H9 (cell line): ENCODE measurements around the gene GXYLT2. TPM values are rescaled to one million over a fixed set of nuclear protein-coding genes. Genes with fewer than 3 reads are reported as not detected.

Experiments used
- DNase-seq: peaks from one replicate; pipeline ENCODE4 v3.0.0-alpha.2; 2017
- H2AFZ ChIP-seq: one replicate; pipeline ENCODE4 v1.6.1; 2013; ENCODE audit warnings: mild to moderate bottlenecking, low read length, control low read depth, moderate library complexity
- H2AK5ac ChIP-seq: 2 replicates; pipeline ENCODE4 v1.6.1; 2013; ENCODE audit warnings: low read length, control low read depth, mixed read lengths; ENCODE audit not compliant: insufficient read length
- H2BK120ac ChIP-seq: one replicate; pipeline ENCODE4 v1.6.1; 2013; ENCODE audit warnings: low read depth, mild to moderate bottlenecking, low read length, control low read depth, inconsistent platforms; ENCODE audit not compliant: poor library complexity, severe bottlenecking
- H2BK12ac ChIP-seq: 2 replicates; pipeline ENCODE4 v1.6.1; 2013; ENCODE audit warnings: low read length, control low read depth, mixed read lengths, low read depth; ENCODE audit not compliant: insufficient read length
- H2BK15ac ChIP-seq: 2 replicates; pipeline ENCODE4 v1.6.1; 2013; ENCODE audit warnings: low read depth, low read length, control low read depth
- H2BK20ac ChIP-seq: one replicate; pipeline ENCODE4 v1.6.1; 2013; ENCODE audit warnings: low read depth, mild to moderate bottlenecking, low read length, control low read depth, inconsistent platforms; ENCODE audit not compliant: poor library complexity, severe bottlenecking
- H2BK5ac ChIP-seq: 2 replicates; pipeline ENCODE4 v1.6.1; 2013; ENCODE audit warnings: low read length, control low read depth, mixed read lengths; ENCODE audit not compliant: insufficient read length
- H3K14ac ChIP-seq: 2 replicates; pipeline ENCODE4 v1.6.1; 2013; ENCODE audit warnings: low read length, control low read depth; ENCODE audit not compliant: insufficient read depth
- H3K18ac ChIP-seq: 2 replicates; pipeline ENCODE4 v1.6.1; 2013; ENCODE audit warnings: low read depth, mild to moderate bottlenecking, mixed read lengths, low read length, control low read depth; ENCODE audit not compliant: insufficient read length
- H3K23ac ChIP-seq: 2 replicates; pipeline ENCODE4 v1.6.1; 2013; ENCODE audit warnings: low read length, control low read depth, mixed read lengths, low read depth; ENCODE audit not compliant: insufficient read length
- H3K23me2 ChIP-seq: 2 replicates; pipeline ENCODE4 v1.6.1; 2013; ENCODE audit warnings: low read depth, mild to moderate bottlenecking, mixed read lengths, low read length, control low read depth; ENCODE audit not compliant: insufficient read length, poor library complexity, severe bottlenecking
- H3K27ac ChIP-seq: 2 replicates; pipeline ENCODE4 v1.5.1; 2013; ENCODE audit warnings: low read length, control low read depth, mixed read lengths, low read depth; ENCODE audit not compliant: insufficient read length
- H3K27me3 ChIP-seq: 2 replicates; pipeline ENCODE4 v1.6.1; 2013; ENCODE audit warnings: low read length, control low read depth, inconsistent platforms; ENCODE audit not compliant: insufficient read depth
- H3K4ac ChIP-seq: 2 replicates; pipeline ENCODE4 v1.6.1; 2013; ENCODE audit warnings: low read depth, mild to moderate bottlenecking, control low read depth, inconsistent platforms, low read length, moderate library complexity
- H3K4me1 ChIP-seq: 2 replicates; pipeline ENCODE4 v1.6.1; 2013; ENCODE audit warnings: low read length, control low read depth, inconsistent platforms; ENCODE audit not compliant: insufficient read depth
- H3K4me2 ChIP-seq: 2 replicates; pipeline ENCODE4 v1.6.1; 2013; ENCODE audit warnings: low read length, control low read depth, mixed read lengths; ENCODE audit not compliant: insufficient read length, insufficient read depth
- H3K56ac ChIP-seq: 2 replicates; pipeline ENCODE4 v1.6.1; 2013; ENCODE audit warnings: low read depth, mild to moderate bottlenecking, mixed read lengths, low read length, control low read depth; ENCODE audit not compliant: insufficient read length
- H3K79me1 ChIP-seq: 2 replicates; pipeline ENCODE4 v1.6.1; 2013; ENCODE audit warnings: low read depth, mild to moderate bottlenecking, moderate library complexity, low read length, control low read depth, inconsistent platforms; ENCODE audit not compliant: insufficient read depth, poor library complexity, severe bottlenecking
- H3K79me2 ChIP-seq: 2 replicates; pipeline ENCODE4 v1.6.1; 2013; ENCODE audit warnings: low read length, control low read depth, inconsistent platforms; ENCODE audit not compliant: insufficient read depth
- H3K9ac ChIP-seq: 2 replicates; pipeline ENCODE4 v1.6.1; 2013; ENCODE audit warnings: low read length, control low read depth, mixed read lengths; ENCODE audit not compliant: insufficient read length; ENCODE audit errors: extremely low read depth
- H3K9me3 ChIP-seq: one replicate; pipeline ENCODE4 v1.6.1; 2013; ENCODE audit warnings: low read depth, low read length, inconsistent platforms; ENCODE audit not compliant: control insufficient read depth
- H3T11ph ChIP-seq: one replicate; pipeline ENCODE4 v1.6.1; 2013; ENCODE audit warnings: mild to moderate bottlenecking, low read length, control low read depth, inconsistent platforms
- H4K20me1 ChIP-seq: one replicate; pipeline ENCODE4 v1.6.1; 2013; ENCODE audit not compliant: control insufficient read depth, insufficient read length, insufficient read depth
- H4K5ac ChIP-seq: 2 replicates; pipeline ENCODE4 v1.6.1; 2013; ENCODE audit warnings: low read depth, mild to moderate bottlenecking, mixed read lengths, low read length, control low read depth; ENCODE audit not compliant: insufficient read length
- H4K8ac ChIP-seq: replicated peaks from 2 replicates; pipeline ENCODE4 v1.6.1; 2013; ENCODE audit warnings: low read length, control low read depth, mixed read lengths, low read depth; ENCODE audit not compliant: insufficient read length
- H4K91ac ChIP-seq: 2 replicates; pipeline ENCODE4 v1.6.1; 2013; ENCODE audit warnings: low read depth, mild to moderate bottlenecking, moderate library complexity, mixed read lengths, low read length, control low read depth; ENCODE audit not compliant: insufficient read length
- H3K27ac Mint-ChIP-seq, 3 experiments: 2 replicates in 2 of 3; 3 replicates in 1 of 3; pipeline ENCODE4 v1.8.0; 2020 to 2021; ENCODE audit warnings: mixed read lengths in 3 of 3, mild to moderate bottlenecking in 1 of 3, moderate library complexity in 1 of 3
- H3K27me3 Mint-ChIP-seq: 2 replicates; pipeline ENCODE4 v1.8.0; 2021; ENCODE audit warnings: low read depth, mild to moderate bottlenecking, moderate library complexity, mixed read lengths
- H3K36me3 Mint-ChIP-seq, 3 experiments: 2 replicates in 2 of 3; 3 replicates in 1 of 3; pipeline ENCODE4 v1.8.0; 2020 to 2021; ENCODE audit warnings: low read depth in 3 of 3, mixed read lengths in 3 of 3; ENCODE audit not compliant: insufficient read depth in 1 of 3
- H3K4me1 Mint-ChIP-seq, 2 experiments: 2 replicates each; pipeline ENCODE4 v1.8.0; 2020; ENCODE audit warnings: mixed read lengths in 2 of 2
- H3K4me3 Mint-ChIP-seq, 2 experiments: 2 replicates in 1 of 2; 3 replicates in 1 of 2; pipeline ENCODE4 v1.8.0; 2020 to 2021; ENCODE audit warnings: mild to moderate bottlenecking in 2 of 2, mixed read lengths in 2 of 2, moderate library complexity in 1 of 2
- H3K9me3 Mint-ChIP-seq, 2 experiments: 2 replicates in 1 of 2; 3 replicates in 1 of 2; pipeline ENCODE4 v1.8.0; 2020; ENCODE audit warnings: mild to moderate bottlenecking in 2 of 2, mixed read lengths in 2 of 2, moderate library complexity in 1 of 2
- CTCF ChIP-seq: fragments of 200-600 bp; sonication (generic); conservative IDR thresholded peaks from 3 replicates; pipeline ENCODE4 v1.8.0; 2021; ENCODE audit warnings: antibody characterized with exemption, mild to moderate bottlenecking
- WGBS: extraction: QIAGEN DNeasy Blood & Tissue Kit; methylation state at CpG from one replicate; pipeline ENCODE4 v1.1.7; 2013; ENCODE audit warnings: missing lambda C conversion rate, low lambda C conversion rate, mixed read lengths; ENCODE audit not compliant: insufficient read length; ENCODE audit errors: extremely low coverage; 5-methylcytosine and 5-hydroxymethylcytosine counted together
- total RNA-seq: library from RNA; stranded (reverse); gene quantifications from 2 replicates; pipeline ENCODE4 v1.2.1, GENCODE V29; 2021

GXYLT2 gene
- total RNA-seq, 1 experiment from 2014 or later: 2.0 TPM

GRCh38 chr3:72916250-72916649 lies 28.4 kb downstream of the GXYLT2 start:
- no peaks in the 10 kb centered on the region for H3K4me1 ChIP-seq
- H4K8ac ChIP-seq: no peak overlapping the region
- no peak overlapping the region for H2BK5ac ChIP-seq
- H2AFZ ChIP-seq: no peak overlapping the region
- no peak for DNase-seq
- H3K27ac ChIP-seq: no peak overlapping the region
- H4K5ac ChIP-seq: no peak overlapping the region
- no peaks in the 10 kb centered on the region for H3K27me3 Mint-ChIP-seq
- no peak overlapping the region for H3T11ph ChIP-seq
- H3K79me2 ChIP-seq: no peaks in the 10 kb centered on the region
- no peak overlapping the region for H2BK12ac ChIP-seq
- no peak overlapping the region for H3K23ac ChIP-seq
- no peaks in the 10 kb centered on the region for H3K36me3 Mint-ChIP-seq
- no peaks in the 10 kb centered on the region for H4K20me1 ChIP-seq
- H3K9me3 Mint-ChIP-seq: no peaks in the 10 kb centered on the region
- H3K9ac ChIP-seq: no peak overlapping the region
- no peaks in the 10 kb centered on the region for H3K9me3 ChIP-seq
- no peak overlapping the region for H3K27ac Mint-ChIP-seq
- no peaks in the 10 kb centered on the region for H3K23me2 ChIP-seq
- no peak for TF ChIP-seq CTCF
- H3K14ac ChIP-seq: no peak overlapping the region
- H3K4me3 Mint-ChIP-seq: no peak overlapping the region
- H3K18ac ChIP-seq: no peak overlapping the region
- H3K27me3 ChIP-seq: no peaks in the 10 kb centered on the region
- no peak overlapping the region for H4K91ac ChIP-seq
- no peaks in the 10 kb centered on the region for H3K4me1 Mint-ChIP-seq
- H3K79me1 ChIP-seq: no peaks in the 10 kb centered on the region
- no peak overlapping the region for H2BK120ac ChIP-seq
- no CpG with 5 or more reads among the region's 2 CpGs for WGBS
- no peak overlapping the region for H3K4me2 ChIP-seq
- no peak overlapping the region for H2BK15ac ChIP-seq
- H2BK20ac ChIP-seq: no peak overlapping the region
- no peak overlapping the region for H3K4ac ChIP-seq
- H3K56ac ChIP-seq: no peak overlapping the region
- H2AK5ac ChIP-seq: no peak overlapping the region
